ENCODE results near the gene SPTBN1. TPM values are rescaled to one million over a fixed set of nuclear protein-coding genes. Genes with fewer than 3 reads are reported as not detected.
A peak's percentile ranks its signal among the peaks of the same experiment; 100 is the strongest.

SPTBN1 gene
- total RNA-seq, 1 donor from 2014 or later: 214 TPM

DNA sequence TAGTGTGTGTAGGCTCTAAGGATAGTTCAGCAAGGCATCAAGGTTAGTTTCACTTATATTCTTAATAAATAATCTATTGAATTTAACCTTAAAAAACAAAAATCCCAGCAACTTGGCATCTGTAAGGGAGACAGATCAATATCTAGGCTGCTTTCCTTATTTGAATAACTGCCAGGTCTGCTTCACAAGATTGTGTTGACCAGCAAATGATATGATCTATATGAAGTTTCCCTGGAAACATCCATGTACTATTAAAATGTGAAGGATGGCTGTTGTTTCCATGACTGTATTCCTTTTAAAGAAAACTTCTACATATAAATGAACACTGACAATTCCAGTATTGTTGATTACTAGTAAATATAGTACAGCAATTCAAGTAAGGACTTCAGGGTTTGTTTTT lies 109.4 kb downstream of the SPTBN1 start:
- no peak for TF ChIP-seq CTCF (conservative IDR thresholded peaks at IDR 0.05)
- Mint-ChIP-seq H3K9me3 (no peaks in the 10 kb centered on the region), H3K27me3 (no peaks in the 10 kb centered on the region), H3K4me3 (no peak overlapping the region), H3K27ac (peak overlapping the region; percentile 28), H3K4me1 (ENCODE audit: unreplicated experiment) (peaks cover 67% of the 10 kb centered on the region), H3K36me3 (peaks cover 17% of the 10 kb centered on the region)
- DNase-seq (ENCODE audit: extremely low spot score, unreplicated experiment): no peak

DNA sequence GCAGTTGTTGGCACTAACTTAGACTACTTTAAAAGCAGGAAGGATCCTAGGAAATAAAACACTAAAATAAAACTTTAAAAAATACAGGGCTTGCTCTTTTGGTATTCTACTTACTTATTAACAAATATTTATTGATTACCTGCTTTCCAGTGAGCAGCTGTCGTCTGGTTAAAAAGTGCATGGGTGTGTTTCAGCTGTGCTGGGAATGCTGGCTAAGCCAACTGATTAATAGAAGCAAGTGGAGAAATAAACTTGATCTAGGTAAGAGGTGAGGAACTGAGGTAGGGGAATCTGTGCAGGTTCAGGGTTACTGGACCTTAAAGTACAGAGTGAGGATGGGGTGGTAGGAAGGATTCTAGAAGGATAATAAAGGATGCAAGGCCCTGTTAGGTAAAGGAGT lies 110.8 kb downstream of the SPTBN1 start:
- Mint-ChIP-seq H3K27me3 (no peaks in the 10 kb centered on the region), H3K4me1 (ENCODE audit: unreplicated experiment) (peaks cover 63% of the 10 kb centered on the region), H3K4me3 (peak overlapping the region; percentile 50), H3K36me3 (peaks cover 15% of the 10 kb centered on the region), H3K9me3 (no peaks in the 10 kb centered on the region), H3K27ac (peak overlapping the region; percentile 67)
- no peak for DNase-seq (ENCODE audit: extremely low spot score, unreplicated experiment)
- no peak for TF ChIP-seq CTCF (conservative IDR thresholded peaks at IDR 0.05)

DNA sequence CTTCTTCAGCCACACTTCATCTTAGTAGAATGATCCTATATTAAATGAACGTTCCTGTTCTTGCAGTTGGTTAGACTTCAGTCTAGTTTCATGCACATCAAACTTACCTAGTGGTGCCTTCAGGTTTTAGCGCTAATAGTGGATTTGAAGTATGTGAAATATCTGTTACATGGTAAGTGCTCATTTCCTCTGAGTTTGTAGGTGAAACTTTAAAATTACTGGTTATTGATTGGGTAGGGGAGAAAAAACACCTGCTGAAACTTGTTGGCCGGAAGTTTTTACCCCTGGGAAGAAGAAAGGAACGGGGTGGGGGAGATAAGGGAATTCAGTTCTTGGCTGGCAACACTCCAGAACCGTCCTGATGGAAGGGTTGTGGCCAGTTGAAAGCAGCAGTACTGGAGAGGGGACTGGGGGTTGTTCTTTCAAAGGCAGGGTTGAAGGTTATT lies 112.8 kb downstream of the SPTBN1 start:
- Mint-ChIP-seq H3K36me3 (peaks cover 9% of the 10 kb centered on the region), H3K4me3 (peak overlapping the region; percentile 69), H3K27ac (peak overlapping the region; percentile 86), H3K4me1 (ENCODE audit: unreplicated experiment) (peaks cover 67% of the 10 kb centered on the region), H3K27me3 (no peaks in the 10 kb centered on the region), H3K9me3 (no peaks in the 10 kb centered on the region)
- no peak for TF ChIP-seq CTCF (conservative IDR thresholded peaks at IDR 0.05)
- no peak for DNase-seq (ENCODE audit: extremely low spot score, unreplicated experiment)

- Mint-ChIP-seq H3K4me3 (peak overlapping the region; percentile 48), H3K9me3 (no peaks in the 10 kb centered on the region), H3K27me3 (no peaks in the 10 kb centered on the region), H3K36me3 (peaks cover 10% of the 10 kb centered on the region), H3K4me1 (ENCODE audit: unreplicated experiment) (peaks cover 65% of the 10 kb centered on the region), H3K27ac (peak overlapping the region; percentile 86)
- TF ChIP-seq CTCF (conservative IDR thresholded peaks at IDR 0.05): no peak
- no peak for DNase-seq (ENCODE audit: extremely low spot score, unreplicated experiment)
Measured at GRCh38 chr2:54569745-54570301, 113.7 kb downstream of the SPTBN1 start.

DNA sequence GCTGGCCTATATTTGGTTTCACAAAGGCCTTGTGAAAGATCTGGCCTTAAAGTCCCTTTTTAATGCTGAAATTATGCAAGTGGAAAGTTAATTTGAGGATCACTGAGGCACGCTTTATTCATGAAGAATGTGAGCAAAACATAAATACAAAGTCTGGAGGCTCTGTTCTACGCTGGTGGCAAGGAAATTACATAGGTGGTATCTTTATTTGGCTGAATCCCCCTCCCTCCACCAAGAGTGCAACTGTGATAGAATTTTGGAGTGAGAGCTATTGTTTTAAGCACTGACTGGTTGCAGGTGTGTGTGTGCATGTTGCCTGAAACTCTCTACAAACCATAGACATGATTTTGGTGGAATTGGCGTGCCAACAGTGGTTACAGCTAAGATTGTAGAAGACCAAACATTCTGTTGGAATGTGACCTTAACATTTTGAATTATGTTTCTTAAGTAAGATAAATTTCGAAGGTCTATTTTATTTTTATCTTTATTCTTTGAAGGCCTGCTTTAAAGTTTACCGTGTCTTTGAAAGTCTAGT lies 114.3 kb downstream of the SPTBN1 start:
- H3K4me3 Mint-ChIP-seq: peak overlapping the region; percentile 48
- TF ChIP-seq CTCF (conservative IDR thresholded peaks at IDR 0.05): no peak
- no peak for DNase-seq (ENCODE audit: extremely low spot score, unreplicated experiment)
- H3K27me3 Mint-ChIP-seq: no peaks in the 10 kb centered on the region
- H3K36me3 Mint-ChIP-seq: peaks cover 12% of the 10 kb centered on the region
- peaks cover 63% of the 10 kb centered on the region for H3K4me1 Mint-ChIP-seq (ENCODE audit: unreplicated experiment)
- peak overlapping the region; percentile 86 for H3K27ac Mint-ChIP-seq
- no peaks in the 10 kb centered on the region for H3K9me3 Mint-ChIP-seq

Measured in type B pancreatic cell (in vitro differentiated cells).